AG10803 (cell line): Measurements from ENCODE around the gene NF2.

Source experiments
- DNase-seq: peaks from one replicate; pipeline ENCODE4 v3.0.0; 2010; ENCODE audit warnings: low read depth
- H3K4me3 ChIP-seq: 2 replicates; pipeline ENCODE4 v1.5.1; 2011; ENCODE audit warnings: mild to moderate bottlenecking, low read length, control low read depth
- CTCF ChIP-seq: conservative IDR thresholded peaks from 2 replicates; pipeline ENCODE4 v1.5.1; 2011; ENCODE audit warnings: mild to moderate bottlenecking, low read length, control low read depth, inconsistent platforms

The NF2 gene

DNA sequence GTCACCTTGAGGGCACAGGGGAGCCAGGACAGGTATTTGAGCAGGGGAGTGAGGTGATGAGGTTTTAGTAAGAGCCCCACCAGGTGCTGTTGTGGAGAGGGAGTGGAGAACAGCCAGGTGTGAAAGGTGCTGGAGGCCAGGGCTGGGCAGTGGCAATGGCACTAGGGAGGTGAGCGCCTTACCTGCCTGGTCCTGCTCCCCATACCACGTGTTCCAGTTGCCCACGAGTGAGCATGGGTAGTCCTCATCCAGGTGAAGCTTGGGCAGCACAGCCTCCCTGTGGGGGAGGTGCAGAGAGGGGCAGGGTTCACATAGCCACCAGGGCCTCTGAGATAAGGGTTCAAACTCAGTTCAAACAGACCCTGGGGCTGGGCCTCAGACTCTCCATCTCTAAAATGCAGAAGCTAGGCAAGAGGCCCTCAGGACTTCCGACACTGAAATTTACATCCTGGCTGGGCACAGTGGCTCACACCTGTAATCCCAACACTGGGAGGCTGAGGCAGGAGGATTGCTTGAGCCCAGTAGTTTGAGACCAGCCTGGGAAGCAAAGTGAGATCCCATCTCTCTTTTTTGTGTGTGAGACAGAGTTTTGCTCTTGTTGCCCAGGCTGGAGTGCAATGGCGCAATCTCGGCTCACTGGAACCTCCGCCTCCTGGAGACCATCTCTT, 34.3 kb upstream of the NF2 start:
- no peak for DNase-seq
- TF ChIP-seq CTCF, result no peak
- no peak overlapping the region for H3K4me3 ChIP-seq

DNA sequence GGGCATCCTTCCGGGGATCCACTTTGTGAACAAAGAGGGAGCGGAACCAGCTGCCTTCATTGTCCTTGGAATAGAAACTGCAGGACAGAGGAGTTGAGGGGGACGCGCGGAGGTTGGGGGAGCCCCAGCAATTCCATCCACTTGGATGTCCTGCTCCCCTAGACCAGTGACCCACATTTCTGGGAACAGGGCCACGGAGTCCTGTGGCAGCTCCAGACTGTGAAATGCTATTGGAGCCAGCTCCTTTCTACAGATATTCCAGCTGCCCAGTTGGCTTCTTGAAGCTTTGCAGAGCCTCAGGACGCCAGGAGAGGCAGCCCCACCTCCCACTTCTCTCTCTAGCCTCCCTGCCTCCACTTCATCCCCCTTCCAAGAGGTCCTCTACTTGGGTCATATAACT, 33.0 kb upstream of the NF2 start:
- DNase-seq, result no peak
- no peak overlapping the region for H3K4me3 ChIP-seq
- TF ChIP-seq CTCF, result no peak

DNA sequence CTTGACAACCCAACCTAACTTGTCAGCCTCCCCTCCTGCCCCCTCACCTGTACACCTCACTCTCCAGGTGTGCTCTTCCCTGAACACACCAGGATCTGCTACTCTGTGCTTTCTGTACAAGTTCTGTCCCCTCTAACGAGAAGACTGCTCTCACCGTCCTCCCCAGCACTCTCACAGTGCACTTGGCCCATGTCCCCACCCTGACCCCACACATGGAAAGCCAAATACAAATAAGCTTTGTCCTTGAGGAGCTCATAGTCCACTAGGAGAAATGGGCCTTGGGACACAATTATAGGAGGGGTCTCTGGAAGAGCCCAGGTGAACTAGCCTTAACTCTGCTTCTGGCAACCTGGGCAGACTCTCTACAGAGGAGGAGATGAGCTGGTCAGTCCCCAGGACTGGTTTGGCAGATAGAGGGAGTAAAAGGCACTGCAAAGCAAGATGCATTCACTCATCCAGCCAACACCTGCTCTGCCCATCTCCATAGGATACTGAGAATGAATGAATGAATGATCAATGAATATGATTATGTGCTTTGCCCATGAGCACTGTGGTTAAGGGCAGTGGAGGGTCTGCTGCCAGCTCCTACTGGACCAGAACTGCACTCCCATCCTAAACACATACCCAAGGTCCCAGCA, 32.4 kb upstream of the NF2 start:
- DNase-seq, result no peak
- no peak for TF ChIP-seq CTCF
- no peak overlapping the region for H3K4me3 ChIP-seq

- no peak overlapping the region for H3K4me3 ChIP-seq
- DNase-seq, result no peak
- no peak for TF ChIP-seq CTCF
Observed at GRCh38 chr22:29574762-29575450, 28.5 kb upstream of the NF2 start.

DNA sequence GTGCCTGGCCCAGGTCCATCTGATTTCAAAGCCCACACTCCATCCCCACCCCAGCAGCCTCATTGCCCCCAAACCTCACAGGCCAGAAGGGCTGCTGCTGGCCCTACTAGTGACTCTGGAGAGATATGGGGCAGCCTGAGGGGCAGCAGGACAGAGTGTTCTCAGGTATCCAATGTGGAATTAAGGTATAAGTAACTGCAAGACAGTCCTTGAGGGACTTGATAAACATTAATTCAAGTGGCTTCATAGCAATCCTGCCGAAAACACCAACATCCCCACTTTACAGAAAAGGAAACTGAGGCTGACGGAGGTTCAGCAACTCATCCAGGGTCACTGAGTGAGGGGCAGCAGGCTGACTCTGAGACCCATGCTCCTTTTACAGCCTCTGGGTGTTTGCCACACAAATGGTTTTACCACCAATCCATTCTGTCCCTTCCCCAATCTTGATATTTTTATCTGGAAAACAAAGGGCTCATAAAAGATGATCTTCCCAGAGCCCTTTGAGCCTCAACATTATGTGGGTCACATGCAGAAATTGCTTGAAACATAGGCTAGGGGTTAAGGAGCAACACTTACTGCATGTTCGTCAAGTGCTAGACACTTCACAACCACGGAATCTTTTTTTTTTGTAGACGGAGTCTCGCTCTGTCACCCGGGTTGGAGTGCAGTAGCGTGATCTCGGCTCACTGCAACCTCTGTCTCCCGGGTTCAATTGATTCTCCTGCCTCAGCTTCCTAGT, 24.8 kb upstream of the NF2 start:
- no peak overlapping the region for H3K4me3 ChIP-seq
- DNase-seq, result no peak
- no peak for TF ChIP-seq CTCF

DNA sequence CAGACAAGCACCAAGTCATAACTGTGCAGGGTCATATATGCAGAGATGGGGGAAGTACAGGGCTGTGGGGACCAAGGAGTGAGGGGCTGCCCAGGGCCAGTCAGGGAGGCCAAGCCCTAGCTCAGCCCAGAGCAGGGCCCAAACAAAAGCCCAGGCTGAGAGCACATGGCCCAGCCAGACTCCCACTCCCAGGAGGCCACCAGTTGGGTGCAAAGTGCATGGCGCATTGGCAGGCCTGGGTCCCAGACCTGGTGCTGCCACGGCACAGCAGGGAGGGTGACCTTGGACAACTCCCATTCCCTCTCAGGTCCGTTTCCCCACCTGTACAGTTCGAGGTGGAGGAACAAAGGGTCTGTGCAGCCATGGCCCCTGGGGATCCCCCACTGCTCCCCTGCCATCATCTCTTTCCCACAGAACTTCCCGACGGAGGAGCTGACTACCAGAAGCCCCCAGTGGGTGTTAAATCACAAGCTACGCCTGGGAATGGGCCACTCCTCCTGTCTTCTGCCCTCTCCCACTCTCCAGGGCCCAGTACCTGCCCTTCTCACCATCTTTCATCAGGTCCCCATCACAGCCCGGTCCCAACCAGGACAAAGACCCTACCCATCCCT, 23.1 kb upstream of the NF2 start:
- TF ChIP-seq CTCF, result no peak
- peak overlapping the region; percentile 79 for H3K4me3 ChIP-seq
- no peak for DNase-seq
